GM12891 (cell line): ENCODE results near the gene JADE2.

Experiments used
- POLR2A ChIP-seq: IDR thresholded peaks from 2 replicates; pipeline ENCODE4 v1.6.1; 2011; ENCODE audit warnings: low read depth, low read length, control low read depth
- POLR2AphosphoS5 ChIP-seq: IDR thresholded peaks from 2 replicates; pipeline ENCODE4 v1.6.1; 2011; ENCODE audit warnings: low read depth, low read length, control low read depth
- SPI1 ChIP-seq: IDR thresholded peaks from 2 replicates; pipeline ENCODE4 v1.6.1; 2011; ENCODE audit warnings: low read depth, low read length, control low read depth
- TAF1 ChIP-seq: IDR thresholded peaks from 2 replicates; pipeline ENCODE4 v1.6.1; 2011; ENCODE audit warnings: low read depth, low read length, control low read depth

- TF ChIP-seq POLR2A (no peak), POLR2AphosphoS5 (no peak), TAF1 (no peak), SPI1 (no peak)
Measured at GRCh38 chr5:134509308-134510040, 16.0 kb upstream of the JADE2 start.
